H1 (cell line): ENCODE results near the gene SHMT1. TPM values are rescaled to one million over a fixed set of nuclear protein-coding genes. Genes with fewer than 3 reads are reported as not detected.

ENCODE experiments used
- BCL11A ChIP-seq, 2 experiments: IDR thresholded peaks; one replicate each; pipeline ENCODE4 v1.6.1; 2011; ENCODE audit warnings: low read depth in 2 of 2, low read length in 2 of 2, mild to moderate bottlenecking in 2 of 2
- CBX5 ChIP-seq: fragments of 300-800, 300-1000 bp; sonication (generic); IDR thresholded peaks from 2 replicates; pipeline ENCODE4 v1.7.1; 2016; ENCODE audit warnings: antibody characterized with exemption, low read length, low read depth
- CHD7 ChIP-seq: fragments of 300-600 bp; sonication (generic); IDR thresholded peaks from 2 replicates; pipeline ENCODE4 v1.7.1; 2012; ENCODE audit warnings: low read length, moderate library complexity, mild to moderate bottlenecking, inconsistent platforms; ENCODE audit not compliant: insufficient replicate concordance
- CTBP2 ChIP-seq: IDR thresholded peaks from 2 replicates; pipeline ENCODE4 v1.7.0; 2011; ENCODE audit warnings: borderline replicate concordance, mild to moderate bottlenecking, moderate library complexity, mixed read lengths, low read length; ENCODE audit not compliant: insufficient read depth, insufficient read length
- NANOG ChIP-seq: IDR thresholded peaks from 2 replicates; pipeline ENCODE4 v1.6.1; 2011; ENCODE audit warnings: low read length, low read depth, mild to moderate bottlenecking, inconsistent platforms; ENCODE audit not compliant: insufficient read depth, poor library complexity, severe bottlenecking
- RFX5 ChIP-seq: IDR thresholded peaks from 2 replicates; pipeline ENCODE4 v1.6.1; 2011; ENCODE audit warnings: low read depth, low read length, improper control_type of control experiment, borderline replicate concordance
- RXRA ChIP-seq: IDR thresholded peaks from 2 replicates; pipeline ENCODE4 v1.6.1; 2011; ENCODE audit warnings: low read depth, mild to moderate bottlenecking, low read length, moderate library complexity; ENCODE audit not compliant: insufficient read depth
- ZNF274 ChIP-seq: IDR thresholded peaks from 2 replicates; pipeline ENCODE4 v1.7.0; 2012; ENCODE audit warnings: low read length, borderline replicate concordance; ENCODE audit errors: extremely low read depth
- polyA plus RNA-seq, 7 experiments: library from polyadenylated mRNA; depleted of rRNA in 3 of 7; stranded (reverse) in 5 of 7; unstranded in 2 of 7; fragments of >200 nt in 5 of 7; fragments of 200-250 nt in 2 of 7; gene quantifications; 1 replicate in 5 of 7; 2 replicates in 1 of 7; 4 replicates in 1 of 7; pipeline versions ENCODE4 v1.2.1 to v1.2.3, GENCODE V29; 2011 to 2013; ENCODE audit warnings: missing spikeins in 2 of 7, mixed read lengths in 2 of 7
- total RNA-seq: library from RNA; stranded (reverse); fragmentation: NEBNext Ultra II Directional; extraction: Animal tissue kit (Norgen Biotek cat#: 25700); gene quantifications from 2 replicates; pipeline ENCODE4 v1.2.1, GENCODE V29; 2021

The SHMT1 gene
- total and polyA plus RNA-seq, 2 of the 8 experiments (the other 6 are each of a cell fraction or from before 2014, with no cell fraction given), result 30.7 to 39.3 TPM

GRCh38 chr17:18291718-18292540 lies 71.4 kb downstream of the SHMT1 start (continued):
- TF ChIP-seq CHD7 (no peak), CTBP2 (no peak), ZNF274 (no peak), RFX5 (no peak), CBX5 (no peak), BCL11A (IDR thresholded peaks at IDR 0.05; ENCODE audit: low read depth in 2 of 2, low read length in 2 of 2) (no peak), NANOG (no peak), RXRA (no peak)
